Caco-2 (cell line): ENCODE results near the gene GNAQ. TPM values are rescaled to one million over a fixed set of nuclear protein-coding genes. Genes with fewer than 3 reads are reported as not detected.
"Not testable (repeated sequence)": the region's sequence is repeated elsewhere in the genome, so short reads cannot be mapped to it uniquely, and the experiment has no call there.

Experiments used
- BruUV-seq: library from RNA; stranded (reverse); fragments of 400-500 nt; replicated peaks from 2 replicates; lab custom pipeline; 2021; lab: Mats Ljungman, UMichigan
- CTCF ChIA-PET: fragments of 300-600 bp; sonication (Branson Sonifier 250); formaldehyde crosslinking; loops from one replicate; lab custom pipeline; 2022; ENCODE audit warnings: antibody characterized with exemption; lab: Charles Lee
- POLR2A ChIA-PET: fragments of 300-600 bp; sonication (Branson Sonifier 250); formaldehyde crosslinking; loops from one replicate; lab custom pipeline; 2022; ENCODE audit warnings: antibody characterized with exemption; lab: Charles Lee
- DNase-seq, 2 experiments: peaks; one replicate each; pipeline versions ENCODE4 v3.0.0 to v3.0.0-alpha.2; 2020 to 2022
- H3K27me3 ChIP-seq: replicated peaks from 2 replicates; pipeline ENCODE4 v1.6.0; 2011; ENCODE audit warnings: low read length; ENCODE audit not compliant: control insufficient read depth, insufficient read depth
- H3K36me3 ChIP-seq: 2 replicates; pipeline ENCODE4 v1.5.1; 2011; ENCODE audit warnings: low read length; ENCODE audit not compliant: control insufficient read depth, insufficient read depth
- H3K4me1 ChIP-seq: fragments of 250-450 bp; sonication (Bioruptor Pico); 2 replicates; pipeline ENCODE4 v1.5.1; 2020; ENCODE audit warnings: mild to moderate bottlenecking
- H3K4me3 ChIP-seq: 2 replicates; pipeline ENCODE4 v1.5.1; 2011; ENCODE audit warnings: low read depth, mild to moderate bottlenecking, control low read depth, low read length
- H3K9me3 ChIP-seq: fragments of 250-450 bp; sonication (Bioruptor Pico); 2 replicates; pipeline ENCODE4 v1.5.1; 2020; ENCODE audit warnings: mild to moderate bottlenecking, moderate library complexity
- H3K27ac Mint-ChIP-seq: one replicate; pipeline ENCODE4 v1.8.0; 2022; ENCODE audit warnings: mixed read lengths; ENCODE audit not compliant: unreplicated experiment
- H3K27me3 Mint-ChIP-seq: one replicate; pipeline ENCODE4 v1.8.0; 2022; ENCODE audit warnings: mixed read lengths; ENCODE audit not compliant: insufficient read depth, unreplicated experiment
- H3K36me3 Mint-ChIP-seq: one replicate; pipeline ENCODE4 v1.8.0; 2022; ENCODE audit warnings: mild to moderate bottlenecking, mixed read lengths; ENCODE audit not compliant: insufficient read depth, unreplicated experiment
- H3K4me1 Mint-ChIP-seq: one replicate; pipeline ENCODE4 v1.8.0; 2022; ENCODE audit warnings: low read depth, mixed read lengths; ENCODE audit not compliant: unreplicated experiment
- H3K4me3 Mint-ChIP-seq: one replicate; pipeline ENCODE4 v1.8.0; 2022; ENCODE audit warnings: mild to moderate bottlenecking, moderate library complexity, mixed read lengths; ENCODE audit not compliant: unreplicated experiment
- H3K9me3 Mint-ChIP-seq: one replicate; pipeline ENCODE4 v1.8.0; 2022; ENCODE audit warnings: mixed read lengths; ENCODE audit not compliant: unreplicated experiment
- CTCF ChIP-seq, 2 experiments: fragments of 200-600 bp in 1 of 2; IDR thresholded peaks; 1 replicate in 1 of 2; 2 replicates in 1 of 2; pipeline versions ENCODE4 v1.5.1 to v1.8.0; 2011 to 2022; ENCODE audit warnings: antibody characterized with exemption in 1 of 2, control low read depth in 1 of 2, inconsistent platforms in 1 of 2, low read depth in 1 of 2, low read length in 1 of 2, mild to moderate bottlenecking in 1 of 2, moderate library complexity in 1 of 2; ENCODE audit not compliant: insufficient read depth in 1 of 2, severe bottlenecking in 1 of 2, unreplicated experiment in 1 of 2
- intact Hi-C: fragments of 100-400 bp; cut with micrococcal nuclease; formaldehyde crosslinking; loops from one replicate; pipeline ENCODE4 v1.10.0; 2022; ENCODE audit not compliant: unreplicated experiment
- total RNA-seq: library from RNA; stranded (reverse); gene quantifications from 2 replicates; pipeline ENCODE4 v1.2.3, GENCODE V29; 2022

Gene GNAQ
- total RNA-seq, 1 experiment from 2014 or later, result 10.1 TPM

DNA sequence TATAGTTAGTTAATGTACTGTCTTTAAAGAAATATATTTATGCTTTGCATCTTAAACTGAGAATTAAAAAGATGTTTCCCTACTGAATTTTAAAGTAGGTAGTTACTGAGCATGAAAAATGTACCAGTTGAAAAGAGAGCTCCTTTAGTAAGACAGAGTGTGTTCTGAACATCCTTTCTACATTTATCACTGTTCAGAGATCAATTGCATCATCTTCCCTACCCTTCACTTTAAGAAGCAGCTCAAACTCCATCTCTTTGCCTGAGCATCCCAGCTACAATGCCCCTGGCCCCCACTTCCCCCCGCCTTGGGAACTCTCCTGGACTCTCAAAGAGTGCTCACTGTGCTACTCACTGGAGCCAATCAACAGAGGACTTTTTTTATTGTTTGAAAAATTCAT lies 164.7 kb downstream of the GNAQ start:
- POLR2A ChIA-PET, result no interaction called here
- no peaks in the 10 kb centered on the region for H3K4me1 Mint-ChIP-seq
- no peak for TF ChIP-seq CTCF (IDR thresholded peaks at IDR 0.05; ENCODE audit: insufficient read depth in 1 of 2, low read depth in 1 of 2, low read length in 1 of 2, severe bottlenecking in 1 of 2, unreplicated experiment in 1 of 2)
- Histone ChIP-seq H3K4me1 (no peaks in the 10 kb centered on the region), H3K4me3 (no peak overlapping the region), H3K36me3 (no peaks in the 10 kb centered on the region), H3K27me3 (no peaks in the 10 kb centered on the region), H3K9me3 (no peaks in the 10 kb centered on the region)
- BruUV-seq, result no TSS peak
- intact Hi-C loops, result no loop called here
- no peak overlapping the region for H3K4me3 Mint-ChIP-seq
- CTCF ChIA-PET, result no interaction called here
- H3K27me3 Mint-ChIP-seq, result no peaks in the 10 kb centered on the region
- H3K36me3 Mint-ChIP-seq, result no peaks in the 10 kb centered on the region
- DNase-seq, result no peak
- no peak overlapping the region for H3K27ac Mint-ChIP-seq
- H3K9me3 Mint-ChIP-seq, result peaks cover 10% of the 10 kb centered on the region

GRCh38 chr9:77865385-77866047 lies 166.1 kb downstream of the GNAQ start:
- H3K27me3 ChIP-seq, result no peaks in the 10 kb centered on the region
- TSS peak; percentile 41 for BruUV-seq
- no peaks in the 10 kb centered on the region for H3K4me1 ChIP-seq
- H3K9me3 Mint-ChIP-seq, result peaks cover 10% of the 10 kb centered on the region
- no peak overlapping the region for H3K27ac Mint-ChIP-seq
- ChIA-PET POLR2A (no interaction called here), CTCF (no interaction called here)
- no peaks in the 10 kb centered on the region for H3K4me1 Mint-ChIP-seq
- H3K9me3 ChIP-seq, result no peaks in the 10 kb centered on the region
- no peak for TF ChIP-seq CTCF (IDR thresholded peaks at IDR 0.05; ENCODE audit: insufficient read depth in 1 of 2, low read depth in 1 of 2, low read length in 1 of 2, severe bottlenecking in 1 of 2, unreplicated experiment in 1 of 2)
- DNase-seq, result peak in 1 of 2 experiments; percentile 39
- H3K36me3 ChIP-seq, result no peaks in the 10 kb centered on the region
- no peak overlapping the region for H3K4me3 Mint-ChIP-seq
- no peaks in the 10 kb centered on the region for H3K36me3 Mint-ChIP-seq
- no peaks in the 10 kb centered on the region for H3K27me3 Mint-ChIP-seq
- intact Hi-C loops, result loop anchor here (2.0 kb wide), 1 partner anchor 169 kb away; no protein-coding TSS in a partner anchor
- no peak overlapping the region for H3K4me3 ChIP-seq

- H3K4me1 ChIP-seq, result no peaks in the 10 kb centered on the region
- ChIA-PET CTCF (interaction anchor here (0.6 kb wide), 1 partner anchor 226 kb away, joined by 3 read pairs; no protein-coding TSS in a partner anchor), POLR2A (no interaction called here)
- H3K9me3 ChIP-seq, result no peaks in the 10 kb centered on the region
- no peaks in the 10 kb centered on the region for H3K27me3 ChIP-seq
- no peaks in the 10 kb centered on the region for H3K36me3 Mint-ChIP-seq
- no peak overlapping the region for H3K4me3 Mint-ChIP-seq
- no peak for TF ChIP-seq CTCF (IDR thresholded peaks at IDR 0.05; ENCODE audit: insufficient read depth in 1 of 2, low read depth in 1 of 2, low read length in 1 of 2, severe bottlenecking in 1 of 2, unreplicated experiment in 1 of 2)
- intact Hi-C loops, result loop anchor here (2.0 kb wide), 1 partner anchor 170 kb away; no protein-coding TSS in a partner anchor
- H3K4me3 ChIP-seq, result no peak overlapping the region
- DNase-seq, result peak in 1 of 2 experiments; percentile 24
- no TSS peak for BruUV-seq
- H3K27me3 Mint-ChIP-seq, result no peaks in the 10 kb centered on the region
- H3K4me1 Mint-ChIP-seq, result no peaks in the 10 kb centered on the region
- H3K36me3 ChIP-seq, result no peaks in the 10 kb centered on the region
- H3K9me3 Mint-ChIP-seq, result peaks cover 10% of the 10 kb centered on the region
- H3K27ac Mint-ChIP-seq, result no peak overlapping the region
Measured at GRCh38 chr9:77864211-77864889, 167.3 kb downstream of the GNAQ start.

- H3K9me3 Mint-ChIP-seq, result peaks cover 10% of the 10 kb centered on the region
- CTCF ChIA-PET, result not testable (repeated sequence)
Measured at GRCh38 chr9:77863638-77864037, 168.0 kb downstream of the GNAQ start.

More at GRCh38 chr9:77863638-77864037, 168.0 kb downstream of the GNAQ start:
- H3K9me3 ChIP-seq, H3K4me3 Mint-ChIP-seq, H3K27me3 Mint-ChIP-seq, H3K4me1 ChIP-seq, H3K27me3 ChIP-seq, H3K4me3 ChIP-seq, H3K4me1 Mint-ChIP-seq, H3K36me3 Mint-ChIP-seq, POLR2A ChIA-PET, H3K36me3 ChIP-seq, DNase-seq, H3K27ac Mint-ChIP-seq, BruUV-seq: not testable (repeated sequence)
- intact Hi-C loops, result loop anchor here (2.0 kb wide), 1 partner anchor 171 kb away; no protein-coding TSS in a partner anchor
